ENCODE data around the gene NR1I2. TPM values are rescaled to one million over a fixed set of nuclear protein-coding genes. Genes with fewer than 3 reads are reported as not detected.

NR1I2 gene
- total and polyA plus RNA-seq, 2 experiments from 2014 or later, result 0.06 TPM; not detected in 1

DNA sequence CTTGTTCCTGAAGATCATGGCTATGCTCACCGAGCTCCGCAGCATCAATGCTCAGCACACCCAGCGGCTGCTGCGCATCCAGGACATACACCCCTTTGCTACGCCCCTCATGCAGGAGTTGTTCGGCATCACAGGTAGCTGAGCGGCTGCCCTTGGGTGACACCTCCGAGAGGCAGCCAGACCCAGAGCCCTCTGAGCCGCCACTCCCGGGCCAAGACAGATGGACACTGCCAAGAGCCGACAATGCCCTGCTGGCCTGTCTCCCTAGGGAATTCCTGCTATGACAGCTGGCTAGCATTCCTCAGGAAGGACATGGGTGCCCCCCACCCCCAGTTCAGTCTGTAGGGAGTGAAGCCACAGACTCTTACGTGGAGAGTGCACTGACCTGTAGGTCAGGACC is 35.2 kb downstream of the NR1I2 start:
- no peaks in the 10 kb centered on the region for H3K79me2 ChIP-seq (ENCODE audit: insufficient read depth)
- 72% methylated on average over 12 of the region's 12 CpGs for WGBS, 2 experiments (ENCODE audit: low coverage in 1 of 2, low lambda C conversion rate in 2 of 2, missing lambda C conversion rate in 2 of 2)

DNA sequence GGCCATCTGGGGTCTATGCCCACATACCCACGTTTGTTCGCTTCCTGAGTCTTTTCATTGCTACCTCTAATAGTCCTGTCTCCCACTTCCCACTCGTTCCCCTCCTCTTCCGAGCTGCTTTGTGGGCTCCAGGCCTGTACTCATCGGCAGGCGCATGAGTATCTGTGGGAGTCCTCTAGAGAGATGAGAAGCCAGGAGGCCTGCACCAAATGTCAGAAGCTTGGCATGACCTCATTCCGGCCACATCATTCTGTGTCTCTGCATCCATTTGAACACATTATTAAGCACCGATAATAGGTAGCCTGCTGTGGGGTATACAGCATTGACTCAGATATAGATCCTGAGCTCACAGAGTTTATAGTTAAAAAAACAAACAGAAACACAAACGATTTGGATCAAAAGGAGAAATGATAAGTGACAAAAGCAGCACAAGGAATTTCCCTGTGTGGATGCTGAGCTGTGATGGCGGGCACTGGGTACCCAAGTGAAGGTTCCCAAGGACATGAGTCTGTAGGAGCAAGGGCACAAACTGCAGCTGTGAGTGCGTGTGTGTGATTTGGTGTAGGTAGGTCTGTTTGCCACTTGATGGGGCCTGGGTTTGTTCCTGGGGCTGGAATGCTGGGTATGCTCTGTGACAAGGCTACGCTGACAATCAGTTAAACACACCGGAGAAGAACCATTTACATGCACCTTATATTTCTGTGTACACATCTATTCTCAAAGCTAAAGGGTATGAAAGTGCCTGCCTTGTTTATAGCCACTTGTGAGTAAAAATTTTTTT is 35.9 kb downstream of the NR1I2 start:
- DNase-seq, result no peak
- Histone ChIP-seq H2AFZ (no peak overlapping the region), H3K4me1 (ENCODE audit: insufficient read depth) (no peaks in the 10 kb centered on the region), H3K9ac (no peak overlapping the region), H3K9me2 (ENCODE audit: insufficient read depth) (no peaks in the 10 kb centered on the region), H3K79me2 (ENCODE audit: insufficient read depth) (no peaks in the 10 kb centered on the region), H3K27me3 (replicated peaks; ENCODE audit: insufficient read depth) (no peaks in the 10 kb centered on the region), H3K4me3 (no peak overlapping the region), H4K20me1 (ENCODE audit: insufficient read depth) (no peaks in the 10 kb centered on the region), H3F3A (ENCODE audit: insufficient read depth) (peaks cover 14% of the 10 kb centered on the region), H3K4me2 (ENCODE audit: unreplicated experiment) (no peak overlapping the region), H3K9me3 (ENCODE audit: low read depth) (no peaks in the 10 kb centered on the region), H3K27ac (no peak overlapping the region), H3K36me3 (ENCODE audit: low read depth) (no peaks in the 10 kb centered on the region)
- TF ChIP-seq EZH2phosphoT487 (IDR thresholded peaks at IDR 0.05; ENCODE audit: insufficient read depth, low read depth) (no peak), EZH2 (IDR thresholded peaks at IDR 0.05; ENCODE audit: insufficient read depth, poor library complexity, severe bottlenecking) (no peak)
- in situ Hi-C loops (cut with MboI), result no loop called here
- 57 to 61% methylated on average over 13 of the region's 13 CpGs for WGBS, 2 experiments (ENCODE audit: low coverage in 1 of 2, low lambda C conversion rate in 2 of 2, missing lambda C conversion rate in 2 of 2)

More for the DNA sequence above, 35.2 kb downstream of the NR1I2 start:
- Histone ChIP-seq H4K20me1 (ENCODE audit: insufficient read depth) (no peaks in the 10 kb centered on the region), H3K4me3 (no peak overlapping the region), H3K27me3 (replicated peaks; ENCODE audit: insufficient read depth) (no peaks in the 10 kb centered on the region), H3K36me3 (ENCODE audit: low read depth) (no peaks in the 10 kb centered on the region), H3K4me2 (ENCODE audit: unreplicated experiment) (no peak overlapping the region), H3K9me2 (ENCODE audit: insufficient read depth) (no peaks in the 10 kb centered on the region), H3F3A (ENCODE audit: insufficient read depth) (peaks cover 9% of the 10 kb centered on the region; the same call in 1 of the 2 replicates), H3K9ac (no peak overlapping the region), H3K4me1 (ENCODE audit: insufficient read depth) (no peaks in the 10 kb centered on the region), H3K9me3 (ENCODE audit: low read depth) (no peaks in the 10 kb centered on the region), H3K27ac (no peak overlapping the region), H2AFZ (no peak overlapping the region)
- TF ChIP-seq EZH2 (IDR thresholded peaks at IDR 0.05; ENCODE audit: insufficient read depth, poor library complexity, severe bottlenecking), result no peak
- no peak for TF ChIP-seq EZH2phosphoT487 (IDR thresholded peaks at IDR 0.05; ENCODE audit: insufficient read depth, low read depth)
- in situ Hi-C loops (cut with MboI), result no loop called here
- DNase-seq, result no peak

- no peak for DNase-seq
- H3K9ac ChIP-seq, result no peak overlapping the region
- no peak overlapping the region for H2AFZ ChIP-seq
- in situ Hi-C loops (cut with MboI), result no loop called here
- no peak for TF ChIP-seq EZH2phosphoT487 (IDR thresholded peaks at IDR 0.05; ENCODE audit: insufficient read depth, low read depth)
- no peak for TF ChIP-seq EZH2 (IDR thresholded peaks at IDR 0.05; ENCODE audit: insufficient read depth, poor library complexity, severe bottlenecking)
- no peak overlapping the region for H3K27ac ChIP-seq
- no peak overlapping the region for H3K4me3 ChIP-seq
- no peak overlapping the region for H3K4me2 ChIP-seq (ENCODE audit: unreplicated experiment)
- H4K20me1 ChIP-seq (ENCODE audit: insufficient read depth), result no peaks in the 10 kb centered on the region
- no peaks in the 10 kb centered on the region for H3K9me3 ChIP-seq (ENCODE audit: low read depth)
- WGBS, 2 experiments (ENCODE audit: low coverage in 1 of 2, low lambda C conversion rate in 2 of 2, missing lambda C conversion rate in 2 of 2), result 92 to 100% methylated on average over 2 of the region's 2 CpGs
- no peaks in the 10 kb centered on the region for H3K79me2 ChIP-seq (ENCODE audit: insufficient read depth)
- no peaks in the 10 kb centered on the region for H3K9me2 ChIP-seq (ENCODE audit: insufficient read depth)
- 0 out of 2 replicates have a peak, but pooled peaks cover under 1% of the 10 kb centered on the region for H3K36me3 ChIP-seq (ENCODE audit: low read depth)
- H3F3A ChIP-seq (ENCODE audit: insufficient read depth), result peaks cover 15% of the 10 kb centered on the region
- H3K4me1 ChIP-seq (ENCODE audit: insufficient read depth), result no peaks in the 10 kb centered on the region
- no peaks in the 10 kb centered on the region for H3K27me3 ChIP-seq (replicated peaks; ENCODE audit: insufficient read depth)
These were observed 37.0 kb downstream of the NR1I2 start for GRCh38 chr3:119818937-119819336.

DNA sequence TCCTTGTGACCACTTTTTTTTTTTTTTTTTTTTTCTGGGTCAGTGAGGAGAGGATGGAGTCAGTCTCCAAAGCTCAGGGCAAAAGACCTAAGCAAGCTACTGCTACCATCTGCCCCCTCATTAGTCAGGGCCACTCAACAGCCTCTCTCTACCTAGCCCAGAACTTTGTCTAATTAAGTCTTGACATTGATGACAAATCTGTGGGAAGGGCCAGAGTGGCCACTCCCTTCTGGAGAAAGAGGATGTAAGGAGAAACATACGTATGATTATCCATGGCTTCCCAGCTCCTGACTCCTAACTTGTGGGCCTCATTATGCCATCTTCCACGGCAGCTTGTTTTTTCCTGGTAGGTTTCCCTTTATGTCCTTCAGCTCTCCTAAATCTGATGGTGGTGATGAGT is 37.9 kb downstream of the NR1I2 start:
- TF ChIP-seq EZH2phosphoT487 (IDR thresholded peaks at IDR 0.05; ENCODE audit: insufficient read depth, low read depth) (no peak), EZH2 (IDR thresholded peaks at IDR 0.05; ENCODE audit: insufficient read depth, poor library complexity, severe bottlenecking) (no peak)
- H3K9me2 ChIP-seq (ENCODE audit: insufficient read depth), result no peaks in the 10 kb centered on the region
- no peaks in the 10 kb centered on the region for H4K20me1 ChIP-seq (ENCODE audit: insufficient read depth)
- no peak overlapping the region for H3K4me2 ChIP-seq (ENCODE audit: unreplicated experiment)
- H3K36me3 ChIP-seq (ENCODE audit: low read depth), result peaks cover 8% of the 10 kb centered on the region; the same call in 1 of the 2 replicates
- peaks cover 15% of the 10 kb centered on the region for H3F3A ChIP-seq (ENCODE audit: insufficient read depth)
- in situ Hi-C loops (cut with MboI), result no loop called here
- no peak overlapping the region for H3K4me3 ChIP-seq
- no peaks in the 10 kb centered on the region for H3K4me1 ChIP-seq (ENCODE audit: insufficient read depth)
- WGBS, 2 experiments (ENCODE audit: low coverage in 1 of 2, low lambda C conversion rate in 2 of 2, missing lambda C conversion rate in 2 of 2), result 55 to 56% methylated on average over 2 of the region's 2 CpGs
- H3K79me2 ChIP-seq (ENCODE audit: insufficient read depth), result no peaks in the 10 kb centered on the region
- DNase-seq, result peak; percentile 33
- H3K27ac ChIP-seq, result no peak overlapping the region
- H3K27me3 ChIP-seq (replicated peaks; ENCODE audit: insufficient read depth), result no peaks in the 10 kb centered on the region
- H3K9me3 ChIP-seq (ENCODE audit: low read depth), result no peaks in the 10 kb centered on the region
- no peak overlapping the region for H2AFZ ChIP-seq
- H3K9ac ChIP-seq, result no peak overlapping the region

Measured in GM23248 (cell line).